KMS-11 (cell line): Measurements from ENCODE around the gene LTBR.

Experiments used
- H2AFZ ChIP-seq: fragments of 200-600 bp; sonication (generic); 2 replicates; pipeline ENCODE4 v1.6.1; 2016; ENCODE audit warnings: antibody characterized with exemption, mixed run types, low read depth
- H3K27ac ChIP-seq: fragments of 200-600 bp; sonication (generic); 2 replicates; pipeline ENCODE4 v1.6.1; 2016; ENCODE audit warnings: mild to moderate bottlenecking, mixed run types
- H3K27me3 ChIP-seq: fragments of 200-600 bp; sonication (generic); 2 replicates; pipeline ENCODE4 v1.6.1; 2017; ENCODE audit warnings: mild to moderate bottlenecking, low read depth, mixed run types, moderate library complexity; ENCODE audit not compliant: insufficient read depth
- H3K36me3 ChIP-seq: fragments of 200-600 bp; sonication (generic); 2 replicates; pipeline ENCODE4 v1.6.1; 2017; ENCODE audit warnings: mild to moderate bottlenecking, mixed run types; ENCODE audit not compliant: insufficient read depth
- H3K4me1 ChIP-seq: fragments of 200-600 bp; sonication (generic); 2 replicates; pipeline ENCODE4 v1.6.1; 2016; ENCODE audit warnings: mild to moderate bottlenecking, low read depth, mixed run types; ENCODE audit not compliant: poor library complexity, severe bottlenecking
- H3K4me2 ChIP-seq: fragments of 200-600 bp; sonication (generic); 2 replicates; pipeline ENCODE4 v1.7.0; 2016; ENCODE audit warnings: mild to moderate bottlenecking, mixed run types
- H3K4me3 ChIP-seq: fragments of 200-600 bp; sonication (generic); IDR thresholded peaks from 2 replicates; pipeline ENCODE4 v1.6.1; 2017; ENCODE audit warnings: low read depth, low read length, mixed read lengths; ENCODE audit not compliant: insufficient read depth
- H3K79me2 ChIP-seq: fragments of 200-600 bp; sonication (generic); 2 replicates; pipeline ENCODE4 v1.6.1; 2016; ENCODE audit warnings: low read depth, mixed run types; ENCODE audit not compliant: insufficient read depth
- H3K9ac ChIP-seq: fragments of 200-600 bp; sonication (generic); 2 replicates; pipeline ENCODE4 v1.6.1; 2016; ENCODE audit warnings: mild to moderate bottlenecking, mixed run types
- H4K20me1 ChIP-seq: fragments of 200-600 bp; sonication (generic); 2 replicates; pipeline ENCODE4 v1.6.1; 2016; ENCODE audit warnings: mild to moderate bottlenecking, mixed run types; ENCODE audit not compliant: insufficient read depth
- TF ChIP-seq, protein P1 (sequence below): fragments of 200-600 bp; sonication (generic); conservative IDR thresholded peaks from 2 replicates; pipeline ENCODE4 v1.6.1; 2017; ENCODE audit warnings: low read depth, mild to moderate bottlenecking, antibody characterized with exemption, low read length, moderate library complexity, mixed read lengths

Gene LTBR

GRCh38 chr12:6382371-6382770, 1.6 kb upstream of the LTBR start:
- H3K4me2 ChIP-seq: no peak overlapping the region
- no peak overlapping the region for H3K27ac ChIP-seq
- no peak overlapping the region for H3K4me3 ChIP-seq
- H3K36me3 ChIP-seq: no peaks in the 10 kb centered on the region
- peaks cover 11% of the 10 kb centered on the region for H3K27me3 ChIP-seq
- no peaks in the 10 kb centered on the region for H3K4me1 ChIP-seq
- H3K9ac ChIP-seq: no peak overlapping the region
- TF ChIP-seq, protein P1, sequence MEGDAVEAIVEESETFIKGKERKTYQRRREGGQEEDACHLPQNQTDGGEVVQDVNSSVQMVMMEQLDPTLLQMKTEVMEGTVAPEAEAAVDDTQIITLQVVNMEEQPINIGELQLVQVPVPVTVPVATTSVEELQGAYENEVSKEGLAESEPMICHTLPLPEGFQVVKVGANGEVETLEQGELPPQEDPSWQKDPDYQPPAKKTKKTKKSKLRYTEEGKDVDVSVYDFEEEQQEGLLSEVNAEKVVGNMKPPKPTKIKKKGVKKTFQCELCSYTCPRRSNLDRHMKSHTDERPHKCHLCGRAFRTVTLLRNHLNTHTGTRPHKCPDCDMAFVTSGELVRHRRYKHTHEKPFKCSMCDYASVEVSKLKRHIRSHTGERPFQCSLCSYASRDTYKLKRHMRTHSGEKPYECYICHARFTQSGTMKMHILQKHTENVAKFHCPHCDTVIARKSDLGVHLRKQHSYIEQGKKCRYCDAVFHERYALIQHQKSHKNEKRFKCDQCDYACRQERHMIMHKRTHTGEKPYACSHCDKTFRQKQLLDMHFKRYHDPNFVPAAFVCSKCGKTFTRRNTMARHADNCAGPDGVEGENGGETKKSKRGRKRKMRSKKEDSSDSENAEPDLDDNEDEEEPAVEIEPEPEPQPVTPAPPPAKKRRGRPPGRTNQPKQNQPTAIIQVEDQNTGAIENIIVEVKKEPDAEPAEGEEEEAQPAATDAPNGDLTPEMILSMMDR: no peak
- H3K79me2 ChIP-seq: no peaks in the 10 kb centered on the region
- no peak overlapping the region for H2AFZ ChIP-seq
- no peaks in the 10 kb centered on the region for H4K20me1 ChIP-seq

GRCh38 chr12:6382982-6383381, 980 bp upstream of the LTBR start:
- H3K4me1 ChIP-seq: no peaks in the 10 kb centered on the region
- H4K20me1 ChIP-seq: no peaks in the 10 kb centered on the region
- H3K27ac ChIP-seq: no peak overlapping the region
- H2AFZ ChIP-seq: no peak overlapping the region
- no peak overlapping the region for H3K4me2 ChIP-seq
- H3K9ac ChIP-seq: no peak overlapping the region
- no peaks in the 10 kb centered on the region for H3K79me2 ChIP-seq
- peaks cover 11% of the 10 kb centered on the region for H3K27me3 ChIP-seq
- H3K4me3 ChIP-seq: no peak overlapping the region
- TF ChIP-seq, protein P1: no peak
- H3K36me3 ChIP-seq: no peaks in the 10 kb centered on the region

DNA sequence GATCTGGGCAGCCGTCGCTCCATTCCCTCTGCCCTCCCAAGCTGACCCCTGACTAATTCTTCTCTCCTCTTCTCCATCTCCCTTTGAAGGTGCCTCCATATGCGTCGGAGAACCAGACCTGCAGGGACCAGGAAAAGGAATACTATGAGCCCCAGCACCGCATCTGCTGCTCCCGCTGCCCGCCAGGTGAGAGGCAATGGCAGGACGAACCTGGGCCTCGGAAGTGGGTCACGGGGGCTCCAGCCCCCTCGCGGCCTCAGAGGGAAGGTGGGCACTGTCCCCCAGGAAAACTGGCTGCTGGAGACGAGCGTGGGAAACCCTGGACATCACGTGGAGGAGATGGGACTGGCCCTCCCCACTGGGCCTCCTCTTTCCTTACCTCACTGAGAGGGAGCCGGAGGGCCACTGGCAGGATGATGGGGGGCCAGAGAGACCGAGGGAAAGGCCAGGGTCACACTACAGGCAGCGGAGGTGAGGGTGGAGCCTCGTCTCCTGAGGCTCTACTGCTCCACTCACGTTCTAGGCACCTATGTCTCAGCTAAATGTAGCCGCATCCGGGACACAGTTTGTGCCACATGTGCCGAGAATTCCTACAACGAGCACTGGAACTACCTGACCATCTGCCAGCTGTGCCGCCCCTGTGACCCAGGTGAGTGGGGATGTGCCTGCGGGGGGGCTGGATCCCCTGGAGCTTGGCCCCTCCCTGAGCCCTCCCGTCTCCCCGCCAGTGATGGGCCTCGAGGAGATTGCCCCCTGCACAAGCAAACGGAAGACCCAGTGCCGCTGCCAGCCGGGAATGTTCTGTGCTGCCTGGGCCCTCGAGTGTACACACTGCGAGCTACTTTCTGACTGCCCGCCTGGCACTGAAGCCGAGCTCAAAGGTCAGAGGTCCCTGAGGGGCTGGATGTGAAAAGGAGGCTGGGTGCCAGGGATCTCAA, 806 bp downstream of the LTBR start:
- no peak overlapping the region for H3K27ac ChIP-seq
- H3K9ac ChIP-seq: no peak overlapping the region
- H3K27me3 ChIP-seq: peaks cover 11% of the 10 kb centered on the region
- no peaks in the 10 kb centered on the region for H3K36me3 ChIP-seq
- no peak overlapping the region for H2AFZ ChIP-seq
- no peak overlapping the region for H3K4me2 ChIP-seq
- TF ChIP-seq, protein P1: no peak
- no peak overlapping the region for H3K4me3 ChIP-seq
- H4K20me1 ChIP-seq: no peaks in the 10 kb centered on the region
- H3K79me2 ChIP-seq: no peaks in the 10 kb centered on the region
- H3K4me1 ChIP-seq: no peaks in the 10 kb centered on the region

GRCh38 chr12:6386038-6386437, 2.1 kb downstream of the LTBR start:
- Histone ChIP-seq H3K27me3 (peaks cover 11% of the 10 kb centered on the region), H2AFZ (no peak overlapping the region), H3K36me3 (no peaks in the 10 kb centered on the region), H3K9ac (no peak overlapping the region), H3K79me2 (no peaks in the 10 kb centered on the region), H3K27ac (no peak overlapping the region), H3K4me2 (no peak overlapping the region), H3K4me3 (no peak overlapping the region), H4K20me1 (no peaks in the 10 kb centered on the region), H3K4me1 (no peaks in the 10 kb centered on the region)
- TF ChIP-seq, protein P1: no peak
